ENCODE results near the gene CYP2D6. TPM values are rescaled to one million over a fixed set of nuclear protein-coding genes. Genes with fewer than 3 reads are reported as not detected.

The CYP2D6 gene
- total and polyA plus RNA-seq, 2 of the 13 experiments (the other 11 are each of a cell fraction or from before 2014, with no cell fraction given), result 1.0 to 3.7 TPM

GRCh38 chr22:42167066-42167465 lies 36.5 kb upstream of the CYP2D6 start:
- intact Hi-C loops (cut with micrococcal nuclease; ENCODE audit: unreplicated experiment), result no loop called here
- in situ Hi-C loops (cut with HindIII; ENCODE audit: extremely low pct_ligation_motif_present, low pct_unique_long_range_greater_than_20kb), result loop anchor here (5.0 kb wide), 1 partner anchor 275 kb away; no protein-coding TSS in a partner anchor
- TF ChIP-seq ZNF101 (CRISPR knock-in tag; IDR thresholded peaks at IDR 0.05; ENCODE audit: borderline replicate concordance, low read depth) (no peak), REXO4 (CRISPR knock-in tag; IDR thresholded peaks at IDR 0.05; ENCODE audit: borderline replicate concordance) (no peak), ZNF333 (CRISPR knock-in tag; IDR thresholded peaks at IDR 0.05; ENCODE audit: borderline replicate concordance) (no peak), ZNF138 (CRISPR knock-in tag; IDR thresholded peaks at IDR 0.05; ENCODE audit: low read depth) (no peak), AKAP8 (CRISPR knock-in tag; IDR thresholded peaks at IDR 0.05) (no peak), KDM3A (CRISPR knock-in tag; IDR thresholded peaks at IDR 0.05; ENCODE audit: low read depth) (no peak), SIN3A (IDR thresholded peaks at IDR 0.05; ENCODE audit: borderline replicate concordance, low read depth, low read length) (no peak), ZNF280D (CRISPR knock-in tag; IDR thresholded peaks at IDR 0.05) (no peak), ZNF337 (CRISPR knock-in tag; IDR thresholded peaks at IDR 0.05; ENCODE audit: borderline replicate concordance, low read depth) (no peak), ZNF615 (CRISPR knock-in tag; IDR thresholded peaks at IDR 0.05; ENCODE audit: borderline replicate concordance) (no peak), ZNF766 (CRISPR knock-in tag; IDR thresholded peaks at IDR 0.05; ENCODE audit: borderline replicate concordance) (no peak), RBFOX2 (IDR thresholded peaks at IDR 0.05; ENCODE audit: low read depth, low read length) (no peak), STAG1 (CRISPR knock-in tag; IDR thresholded peaks at IDR 0.05) (no peak)
- TF ChIP-seq, protein P1, sequence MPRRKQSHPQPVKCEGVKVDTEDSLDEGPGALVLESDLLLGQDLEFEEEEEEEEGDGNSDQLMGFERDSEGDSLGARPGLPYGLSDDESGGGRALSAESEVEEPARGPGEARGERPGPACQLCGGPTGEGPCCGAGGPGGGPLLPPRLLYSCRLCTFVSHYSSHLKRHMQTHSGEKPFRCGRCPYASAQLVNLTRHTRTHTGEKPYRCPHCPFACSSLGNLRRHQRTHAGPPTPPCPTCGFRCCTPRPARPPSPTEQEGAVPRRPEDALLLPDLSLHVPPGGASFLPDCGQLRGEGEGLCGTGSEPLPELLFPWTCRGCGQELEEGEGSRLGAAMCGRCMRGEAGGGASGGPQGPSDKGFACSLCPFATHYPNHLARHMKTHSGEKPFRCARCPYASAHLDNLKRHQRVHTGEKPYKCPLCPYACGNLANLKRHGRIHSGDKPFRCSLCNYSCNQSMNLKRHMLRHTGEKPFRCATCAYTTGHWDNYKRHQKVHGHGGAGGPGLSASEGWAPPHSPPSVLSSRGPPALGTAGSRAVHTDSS (CRISPR knock-in tag; conservative IDR thresholded peaks at IDR 0.05), result no peak
- H3K27me3 ChIP-seq (ENCODE audit: control insufficient read depth in 1 of 2, insufficient read depth in 2 of 2, low read length in 2 of 2), result no peaks in the 10 kb centered on the region
- no peak for ATAC-seq
- H3K79me2 ChIP-seq (ENCODE audit: insufficient read depth, low read length), result peaks cover 1% of the 10 kb centered on the region
- H3K9ac ChIP-seq (ENCODE audit: insufficient read depth, low read depth, low read length), result no peak overlapping the region
- CTCF ChIA-PET (ENCODE audit: low intra/inter-chr PET ratio, low total read pairs), result no interaction called here
- FAIRE-seq, result no peak
- H3K27ac ChIP-seq (ENCODE audit: extremely low read length, insufficient read depth, low read length), result no peak overlapping the region
- H3K4me2 ChIP-seq (ENCODE audit: low read depth, low read length), result no peak overlapping the region
- peaks cover 6% of the 10 kb centered on the region for H3K4me1 ChIP-seq (ENCODE audit: insufficient read depth, low read length)
- H2AFZ ChIP-seq (ENCODE audit: low read length), result no peak overlapping the region
- DNase-seq (ENCODE audit: low spot score), result no peak
- no TSS peak for BruUV-seq (replicated peaks)
- H3K4me3 ChIP-seq (replicated peaks in 1 of 3; ENCODE audit: insufficient read depth in 1 of 3, low read depth in 2 of 3, low read length in 3 of 3), result no peak overlapping the region
- POLR2A ChIA-PET, result no interaction called here
- 94% methylated on average over 10 of the region's 10 CpGs for WGBS (ENCODE audit: low lambda C conversion rate)
- no peaks in the 10 kb centered on the region for H3K9me3 ChIP-seq (ENCODE audit: low read length)
- peaks cover 3% of the 10 kb centered on the region; the same call in 1 of the 2 replicates for H4K20me1 ChIP-seq (ENCODE audit: insufficient read depth, low read length)
- peaks cover 34 to 55% of the 10 kb centered on the region in 2 experiments; a peak in 4 of 5 replicates for H3K36me3 ChIP-seq (replicated peaks in 1 of 2; ENCODE audit: control insufficient read depth in 1 of 2, insufficient read depth in 2 of 2, low read length in 2 of 2)

Data from HepG2 (cell line).